AG09309 (cell line): ENCODE data around the gene XRCC1.
"Not testable (repeated sequence)": the region's sequence is repeated elsewhere in the genome, so short reads cannot be mapped to it uniquely, and the experiment has no call there.

Experiments
- DNase-seq: peaks from one replicate; pipeline ENCODE4 v3.0.0-alpha.2; 2010; ENCODE audit warnings: low read depth
- H3K4me3 ChIP-seq: 2 replicates; pipeline ENCODE4 v1.5.1; 2011; ENCODE audit warnings: mild to moderate bottlenecking, low read depth, low read length, moderate library complexity; ENCODE audit not compliant: control insufficient read depth
- CTCF ChIP-seq: IDR thresholded peaks from 2 replicates; pipeline ENCODE4 v1.5.1; 2011; ENCODE audit warnings: mild to moderate bottlenecking, low read depth, low read length, inconsistent platforms; ENCODE audit not compliant: insufficient read depth, control insufficient read depth; ENCODE audit errors: missing control alignments

Gene XRCC1

GRCh38 chr19:43518051-43518450, 57.3 kb downstream of the XRCC1 start:
- H3K4me3 ChIP-seq: no peak overlapping the region
- no peak for TF ChIP-seq CTCF
- DNase-seq: no peak

GRCh38 chr19:43512399-43512798, 62.9 kb downstream of the XRCC1 start:
- not testable (repeated sequence) for DNase-seq, H3K4me3 ChIP-seq

GRCh38 chr19:43511324-43511723, 64.0 kb downstream of the XRCC1 start:
- DNase-seq: no peak
- no peak for TF ChIP-seq CTCF
- H3K4me3 ChIP-seq: no peak overlapping the region

GRCh38 chr19:43510713-43511112, 64.6 kb downstream of the XRCC1 start:
- TF ChIP-seq CTCF: no peak
- no peak for DNase-seq
- no peak overlapping the region for H3K4me3 ChIP-seq

GRCh38 chr19:43507880-43508279, 67.4 kb downstream of the XRCC1 start:
- no peak overlapping the region for H3K4me3 ChIP-seq
- DNase-seq: no peak
- TF ChIP-seq CTCF: no peak

- TF ChIP-seq CTCF: no peak
- no peak for DNase-seq
- H3K4me3 ChIP-seq: no peak overlapping the region
These were observed 68.7 kb downstream of the XRCC1 start for GRCh38 chr19:43506629-43507028.

GRCh38 chr19:43505941-43506340, 69.4 kb downstream of the XRCC1 start:
- TF ChIP-seq CTCF: no peak
- no peak overlapping the region for H3K4me3 ChIP-seq
- no peak for DNase-seq
